ENCODE results near the gene CACNA2D3.

GRCh38 chr3:54909191-54909590 lies 786.8 kb downstream of the CACNA2D3 start:
- TF ChIP-seq RXRA (IDR thresholded peaks at IDR 0.05): no peak
- no peak for TF ChIP-seq TAF1 (conservative IDR thresholded peaks at IDR 0.05)
